22Rv1 (cell line): ENCODE data around the gene KNDC1.
"Not testable (repeated sequence)": the region's sequence is repeated elsewhere in the genome, so short reads cannot be mapped to it uniquely, and the experiment has no call there.

Source experiments
- H3K27ac ChIP-seq: fragments of 450-650 bp; 2 replicates; pipeline ENCODE4 v1.5.1; 2017
- ZFX ChIP-seq: fragments of 450-650 bp; IDR thresholded peaks from 2 replicates; pipeline ENCODE4 v1.6.1; 2017; ENCODE audit warnings: antibody characterized with exemption, borderline replicate concordance
- TF ChIP-seq, protein P1 (sequence below): fragments of 450-650 bp; IDR thresholded peaks from 2 replicates; pipeline ENCODE4 v1.5.1; 2017; ENCODE audit warnings: mild to moderate bottlenecking

KNDC1 gene

DNA sequence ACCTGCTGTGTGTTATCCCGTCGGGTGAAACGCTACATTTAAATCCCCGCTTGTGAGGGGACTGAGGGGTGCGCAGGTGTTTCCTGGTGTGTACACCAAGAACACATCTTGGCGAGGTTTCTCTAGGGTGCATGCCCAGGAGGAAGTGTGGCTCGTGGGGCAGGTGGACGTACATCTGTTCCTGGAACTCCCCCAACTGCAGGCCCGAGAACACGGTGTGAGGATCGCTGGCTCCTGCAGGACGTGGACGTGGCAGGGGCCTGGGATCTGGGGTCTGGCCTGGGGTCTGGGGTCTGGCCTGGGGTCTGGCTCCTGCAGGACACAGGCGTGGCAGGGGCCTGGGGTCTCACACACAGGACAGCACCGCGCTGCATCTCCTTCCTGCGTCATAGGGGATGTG lies 10.1 kb downstream of the KNDC1 start:
- TF ChIP-seq, protein P1, sequence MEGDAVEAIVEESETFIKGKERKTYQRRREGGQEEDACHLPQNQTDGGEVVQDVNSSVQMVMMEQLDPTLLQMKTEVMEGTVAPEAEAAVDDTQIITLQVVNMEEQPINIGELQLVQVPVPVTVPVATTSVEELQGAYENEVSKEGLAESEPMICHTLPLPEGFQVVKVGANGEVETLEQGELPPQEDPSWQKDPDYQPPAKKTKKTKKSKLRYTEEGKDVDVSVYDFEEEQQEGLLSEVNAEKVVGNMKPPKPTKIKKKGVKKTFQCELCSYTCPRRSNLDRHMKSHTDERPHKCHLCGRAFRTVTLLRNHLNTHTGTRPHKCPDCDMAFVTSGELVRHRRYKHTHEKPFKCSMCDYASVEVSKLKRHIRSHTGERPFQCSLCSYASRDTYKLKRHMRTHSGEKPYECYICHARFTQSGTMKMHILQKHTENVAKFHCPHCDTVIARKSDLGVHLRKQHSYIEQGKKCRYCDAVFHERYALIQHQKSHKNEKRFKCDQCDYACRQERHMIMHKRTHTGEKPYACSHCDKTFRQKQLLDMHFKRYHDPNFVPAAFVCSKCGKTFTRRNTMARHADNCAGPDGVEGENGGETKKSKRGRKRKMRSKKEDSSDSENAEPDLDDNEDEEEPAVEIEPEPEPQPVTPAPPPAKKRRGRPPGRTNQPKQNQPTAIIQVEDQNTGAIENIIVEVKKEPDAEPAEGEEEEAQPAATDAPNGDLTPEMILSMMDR = no peak
- no peak for TF ChIP-seq ZFX
- no peak overlapping the region for H3K27ac ChIP-seq

DNA sequence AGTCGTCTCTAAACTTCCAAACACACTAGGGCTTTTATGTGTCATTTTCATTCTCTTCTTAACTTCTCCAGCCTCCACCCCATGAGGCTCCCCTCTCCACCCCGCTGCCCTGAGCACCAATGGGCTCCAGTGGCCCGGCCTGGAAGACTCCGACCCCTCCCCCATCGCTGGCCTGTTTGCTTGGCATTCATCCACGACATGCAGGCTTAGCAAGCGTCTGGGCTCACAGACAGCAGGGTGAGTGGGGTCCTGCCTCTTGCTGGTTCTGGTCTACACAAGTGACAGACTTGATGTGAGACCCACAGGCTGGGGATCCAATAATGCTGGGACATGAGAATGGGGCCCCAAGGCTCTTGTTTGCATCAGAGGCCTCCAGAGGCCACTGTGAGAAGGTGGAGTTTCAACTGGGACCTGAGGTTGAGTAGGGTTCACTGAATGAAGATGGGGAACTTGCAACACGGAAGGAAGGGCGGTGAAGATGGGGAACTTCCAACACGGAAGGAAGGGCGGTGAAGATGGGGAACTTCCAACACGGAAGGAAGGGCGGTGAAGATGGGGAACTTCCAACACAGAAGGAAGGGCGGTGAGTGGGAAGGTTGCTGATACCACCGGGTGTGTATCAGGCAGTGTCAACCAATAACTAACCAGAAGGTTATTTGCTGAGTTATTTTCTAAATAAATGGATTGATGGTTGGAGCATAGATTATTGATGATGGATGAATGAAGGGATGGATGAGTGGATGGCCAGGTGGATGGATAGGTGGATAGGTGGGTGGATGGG lies 14.0 kb downstream of the KNDC1 start:
- no peak for TF ChIP-seq ZFX
- TF ChIP-seq, protein P1 = no peak
- H3K27ac ChIP-seq = no peak overlapping the region

DNA sequence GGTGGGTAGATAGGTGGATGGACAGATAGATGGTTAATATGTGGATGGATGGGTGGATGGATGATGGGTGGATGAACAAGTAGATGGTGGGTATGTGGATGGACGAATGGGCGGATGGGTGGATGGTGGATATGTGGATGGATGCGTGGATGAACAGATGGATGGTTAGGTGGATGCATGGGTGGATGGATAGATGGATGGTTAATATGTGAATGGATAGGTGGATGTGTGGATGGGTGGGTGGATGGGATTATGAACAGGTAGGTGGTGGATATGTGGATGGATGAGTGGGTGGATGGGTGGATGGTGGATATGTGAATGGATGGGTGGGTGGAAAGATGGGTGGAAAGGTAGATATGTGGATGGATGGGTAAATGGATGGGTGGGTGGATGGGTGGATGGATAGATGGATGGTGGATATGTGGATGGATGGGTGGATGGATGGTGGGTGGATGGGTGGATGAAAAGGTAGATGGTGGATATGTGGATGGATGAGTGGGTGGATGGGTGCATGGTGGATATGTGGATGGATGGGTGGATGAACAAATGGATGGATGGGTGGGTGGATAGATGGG lies 14.8 kb downstream of the KNDC1 start:
- H3K27ac ChIP-seq = no peak overlapping the region
- TF ChIP-seq, protein P1 = no peak
- TF ChIP-seq ZFX = no peak

DNA sequence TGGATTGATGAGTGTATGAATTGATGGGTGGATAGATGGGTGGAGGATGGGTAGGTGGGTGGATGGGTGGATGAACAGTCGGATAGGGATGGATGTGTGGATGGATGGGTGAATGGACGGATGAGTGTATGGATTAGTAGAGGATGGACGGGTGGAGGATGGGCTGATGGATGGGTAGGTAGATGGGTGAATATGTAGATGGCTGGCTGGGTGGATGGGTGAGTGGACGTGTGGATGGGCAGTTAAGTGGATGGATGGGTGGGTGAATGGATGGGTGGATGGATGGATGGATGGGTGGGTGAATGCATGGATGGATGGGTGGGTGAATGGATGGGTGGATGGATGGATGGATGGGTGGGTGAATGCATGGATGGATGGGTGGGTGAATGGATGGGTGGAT lies 15.6 kb downstream of the KNDC1 start:
- H3K27ac ChIP-seq = not testable (repeated sequence)

DNA sequence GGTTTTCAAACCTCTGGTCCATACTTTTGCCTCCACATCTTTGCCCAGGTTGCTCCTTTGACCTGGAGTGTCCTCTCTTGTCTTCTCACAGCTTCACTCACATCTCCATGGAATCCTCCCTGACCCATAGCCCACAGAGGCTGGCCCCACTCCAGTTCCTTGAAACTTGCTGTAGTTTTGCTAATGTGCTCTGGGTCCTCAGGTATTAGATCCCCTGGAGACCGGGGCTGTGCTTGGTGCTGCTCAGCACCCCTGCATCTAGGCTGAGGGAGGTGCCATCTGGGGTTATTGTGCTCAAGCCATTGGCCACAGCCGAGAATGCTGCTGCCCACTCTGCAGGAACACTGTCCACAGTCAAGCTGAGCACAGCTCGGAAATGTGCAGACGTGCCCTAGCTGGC lies 16.5 kb downstream of the KNDC1 start:
- no peak overlapping the region for H3K27ac ChIP-seq
- TF ChIP-seq, protein P1 = no peak
- no peak for TF ChIP-seq ZFX

DNA sequence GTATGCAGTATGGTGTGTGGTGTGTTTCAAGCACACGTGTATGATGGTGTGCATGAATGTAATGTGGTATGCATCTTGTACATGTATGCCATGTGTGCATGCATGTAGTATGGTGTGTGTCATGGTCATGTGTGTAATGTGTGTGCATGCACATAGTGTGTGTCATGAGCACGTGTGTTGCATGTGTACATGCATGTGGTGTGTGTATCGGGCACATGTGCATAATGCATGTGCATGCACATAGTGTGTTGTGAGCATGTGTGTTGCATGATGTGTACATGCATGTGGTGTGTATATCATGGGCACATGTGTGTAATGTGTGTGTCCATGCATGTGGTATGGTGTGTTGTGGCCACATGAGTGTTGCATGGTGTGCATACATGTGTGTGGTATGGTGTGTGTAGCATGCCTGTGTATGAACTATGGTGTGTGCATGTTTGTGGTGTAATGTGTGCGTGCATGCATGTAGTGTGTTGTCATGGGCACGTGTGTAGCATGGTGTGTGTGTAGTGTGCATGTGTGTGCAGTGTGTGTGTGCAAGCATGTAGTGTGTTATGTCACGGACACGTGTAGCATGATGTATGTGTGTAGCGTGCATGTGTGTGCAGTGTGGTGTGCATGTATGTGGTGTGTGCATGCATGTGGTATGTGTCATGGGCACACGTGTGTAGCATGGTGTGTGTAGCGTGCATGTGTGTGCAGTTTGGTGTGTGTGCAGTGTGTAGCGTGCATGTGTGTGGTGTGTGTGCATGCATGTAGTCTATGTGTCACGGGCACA lies 17.6 kb downstream of the KNDC1 start:
- H3K27ac ChIP-seq = no peak overlapping the region
- no peak for TF ChIP-seq ZFX
- TF ChIP-seq, protein P1 = no peak

DNA sequence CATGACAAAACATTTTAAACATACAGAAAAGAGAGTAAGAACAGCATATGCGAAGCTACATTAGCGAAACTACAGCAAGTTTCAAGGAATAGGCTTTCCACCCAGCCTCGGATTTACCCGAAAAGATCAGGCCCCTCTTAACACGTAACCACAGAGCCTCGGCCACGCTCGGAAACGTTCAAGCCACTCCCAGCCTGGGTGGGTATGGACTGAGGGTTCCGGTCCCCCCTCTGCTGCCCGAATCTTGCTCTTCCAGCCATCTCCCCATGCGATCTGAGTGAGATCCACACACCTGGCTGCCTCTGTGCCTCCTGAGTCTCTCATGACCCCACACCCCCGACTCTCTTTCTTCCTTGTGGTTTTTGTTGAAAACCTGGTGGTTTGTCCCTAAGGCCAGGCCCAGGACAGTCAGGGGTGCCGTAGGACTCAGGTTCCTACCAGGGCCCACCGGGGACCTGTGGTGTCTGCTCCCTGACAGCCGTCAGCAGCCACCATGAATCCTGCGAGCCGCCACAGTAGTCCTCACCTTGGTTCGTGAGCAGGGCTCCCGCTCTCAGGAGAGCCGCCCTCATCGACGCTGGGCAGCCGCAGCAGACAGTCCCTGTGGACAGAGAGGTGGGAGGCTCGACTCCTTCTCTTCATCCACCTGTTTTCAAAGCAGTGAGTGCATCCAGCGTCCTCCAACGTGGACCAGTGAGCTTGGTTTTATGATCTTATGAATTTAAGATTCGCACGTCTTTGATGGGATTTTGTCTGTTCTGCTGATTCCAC lies 18.5 kb downstream of the KNDC1 start:
- no peak overlapping the region for H3K27ac ChIP-seq
- TF ChIP-seq, protein P1 = no peak
- no peak for TF ChIP-seq ZFX
